ENCODE results near the gene AFF1. TPM values are rescaled to one million over a fixed set of nuclear protein-coding genes. Genes with fewer than 3 reads are reported as not detected.

AFF1 gene
- total RNA-seq, 1 donor from 2014 or later: 112 TPM

GRCh38 chr4:86901864-86902263 is 32.9 kb upstream of the AFF1 start:
- Histone ChIP-seq H3K4me3 (no peak overlapping the region), H3K9me3 (no peaks in the 10 kb centered on the region), H3K4me1 (no peaks in the 10 kb centered on the region), H3K27me3 (no peaks in the 10 kb centered on the region), H3K36me3 (no peaks in the 10 kb centered on the region), H3K27ac (no peak overlapping the region)
- intact Hi-C loops (cut with DNase I): no loop called here
- no peak for TF ChIP-seq CTCF (IDR thresholded peaks at IDR 0.05)
- no peak for DNase-seq (ENCODE audit: low spot score in 2 of 2)

GRCh38 chr4:86908251-86908657 is 26.6 kb upstream of the AFF1 start:
- Histone ChIP-seq H3K4me1 (peaks cover 3 to 11% of the 10 kb centered on the region in 2 donors), H3K27me3 (no peaks in the 10 kb centered on the region), H3K4me3 (peak overlapping the region in 1 of 2 donors; percentile 30), H3K9me3 (no peaks in the 10 kb centered on the region), H3K27ac (peak overlapping the region; percentile 43 to 68), H3K36me3 (no peaks in the 10 kb centered on the region)
- intact Hi-C loops (cut with DNase I): no loop called here
- TF ChIP-seq CTCF (IDR thresholded peaks at IDR 0.05): no peak
- DNase-seq (ENCODE audit: low spot score in 2 of 2): no peak

- Histone ChIP-seq H3K9me3 (no peaks in the 10 kb centered on the region), H3K4me3 (no peak overlapping the region), H3K4me1 (peaks cover 3 to 11% of the 10 kb centered on the region in 2 donors), H3K27me3 (no peaks in the 10 kb centered on the region), H3K27ac (no peak overlapping the region), H3K36me3 (no peaks in the 10 kb centered on the region)
- intact Hi-C loops (cut with DNase I): no loop called here
- no peak for TF ChIP-seq CTCF (IDR thresholded peaks at IDR 0.05)
- DNase-seq (ENCODE audit: low spot score in 2 of 2): peak in 1 of 2 donors; percentile 59
These were observed 25.1 kb upstream of the AFF1 start for GRCh38 chr4:86909546-86910295.

- no peaks in the 10 kb centered on the region for H3K9me3 ChIP-seq
- no peak overlapping the region for H3K4me3 ChIP-seq
- no peaks in the 10 kb centered on the region for H3K27me3 ChIP-seq
- peaks cover 3 to 11% of the 10 kb centered on the region in 2 donors for H3K4me1 ChIP-seq
- no peak for DNase-seq (ENCODE audit: low spot score in 2 of 2)
- H3K36me3 ChIP-seq: no peaks in the 10 kb centered on the region
- no peak overlapping the region for H3K27ac ChIP-seq
- intact Hi-C loops (cut with DNase I): no loop called here
- TF ChIP-seq CTCF (IDR thresholded peaks at IDR 0.05): no peak
These were observed 24.4 kb upstream of the AFF1 start for GRCh38 chr4:86910369-86910768.

- H3K4me3 ChIP-seq: no peak overlapping the region
- no peaks in the 10 kb centered on the region for H3K27me3 ChIP-seq
- no peaks in the 10 kb centered on the region for H3K36me3 ChIP-seq
- no peak for DNase-seq (ENCODE audit: low spot score in 2 of 2)
- TF ChIP-seq CTCF (IDR thresholded peaks at IDR 0.05): no peak
- H3K27ac ChIP-seq: no peak overlapping the region
- intact Hi-C loops (cut with DNase I): no loop called here
- H3K9me3 ChIP-seq: no peaks in the 10 kb centered on the region
- H3K4me1 ChIP-seq: peaks cover 3 to 11% of the 10 kb centered on the region in 2 donors
These were observed 23.8 kb upstream of the AFF1 start for GRCh38 chr4:86910820-86911684.

Measured in ascending aorta (tissue), 2 donors.